Liver (tissue), 3 donors: ENCODE results near the gene MGAT4C.

ENCODE experiments used
- CTCF ChIP-seq: fragments of 150-350 bp; IDR thresholded peaks from 2 replicates; pipeline ENCODE4 v1.5.1; 2017; ENCODE audit warnings: improper control_type of control experiment, low read depth, low read length; ENCODE audit not compliant: missing input control
- EGR1 ChIP-seq, 2 donors: IDR thresholded peaks; 2 replicates each; pipeline ENCODE4 v1.6.1; 2016 to 2018; ENCODE audit warnings: antibody characterized with exemption in 2 of 2, low read depth in 2 of 2
- FOXA1 ChIP-seq: IDR thresholded peaks from 2 replicates; pipeline ENCODE4 v1.6.1; 2016; ENCODE audit warnings: antibody characterized with exemption
- HNF4G ChIP-seq: IDR thresholded peaks from 2 replicates; pipeline ENCODE4 v1.6.1; 2016; ENCODE audit warnings: antibody characterized with exemption
- JUND ChIP-seq, 2 donors: IDR thresholded peaks; 2 replicates each; pipeline ENCODE4 v1.6.1; 2016; ENCODE audit warnings: antibody characterized with exemption in 2 of 2
- MAX ChIP-seq: IDR thresholded peaks from 2 replicates; pipeline ENCODE4 v1.6.1; 2016; ENCODE audit warnings: antibody characterized with exemption
- NR2F2 ChIP-seq: IDR thresholded peaks from 2 replicates; pipeline ENCODE4 v1.6.1; 2016; ENCODE audit warnings: antibody characterized with exemption
- RAD21 ChIP-seq, 2 donors: IDR thresholded peaks; 2 replicates each; pipeline ENCODE4 v1.6.1; 2016; ENCODE audit warnings: antibody characterized with exemption in 2 of 2, mild to moderate bottlenecking in 2 of 2
- REST ChIP-seq: IDR thresholded peaks from 2 replicates; pipeline ENCODE4 v1.6.1; 2016; ENCODE audit warnings: antibody characterized with exemption, mild to moderate bottlenecking
- RXRA ChIP-seq, 2 donors: IDR thresholded peaks; 2 replicates each; pipeline ENCODE4 v1.6.1; 2017 to 2018; ENCODE audit warnings: antibody characterized with exemption in 2 of 2, mild to moderate bottlenecking in 1 of 2
- SP1 ChIP-seq: IDR thresholded peaks from 2 replicates; pipeline ENCODE4 v1.6.1; 2018; ENCODE audit warnings: antibody characterized with exemption, mild to moderate bottlenecking
- TAF1 ChIP-seq: conservative IDR thresholded peaks from 2 replicates; pipeline ENCODE4 v1.6.1; 2016; ENCODE audit warnings: antibody characterized with exemption, mild to moderate bottlenecking
- YY1 ChIP-seq: IDR thresholded peaks from 2 replicates; pipeline ENCODE4 v1.6.1; 2016; ENCODE audit warnings: antibody characterized with exemption, mild to moderate bottlenecking
- donor health status: healthy.
- donor health status: healthy.

- TF ChIP-seq CTCF (no peak), JUND (IDR thresholded peaks at IDR 0.05) (no peak), FOXA1 (no peak), RAD21 (IDR thresholded peaks at IDR 0.05) (no peak), REST (no peak), NR2F2 (no peak), RXRA (IDR thresholded peaks at IDR 0.05) (no peak), HNF4G (no peak), YY1 (no peak), SP1 (no peak), TAF1 (no peak), EGR1 (IDR thresholded peaks at IDR 0.05; ENCODE audit: low read depth in 2 of 2) (no peak), MAX (no peak)
These were observed 37.6 kb upstream of the MGAT4C start for GRCh38 chr12:86293682-86294240.
